Measurements from ENCODE around the gene RELL2. TPM values are rescaled to one million over a fixed set of nuclear protein-coding genes. Genes with fewer than 3 reads are reported as not detected.

Gene RELL2
- total RNA-seq, 2 donors from 2014 or later, result 3.1 to 6.2 TPM

DNA sequence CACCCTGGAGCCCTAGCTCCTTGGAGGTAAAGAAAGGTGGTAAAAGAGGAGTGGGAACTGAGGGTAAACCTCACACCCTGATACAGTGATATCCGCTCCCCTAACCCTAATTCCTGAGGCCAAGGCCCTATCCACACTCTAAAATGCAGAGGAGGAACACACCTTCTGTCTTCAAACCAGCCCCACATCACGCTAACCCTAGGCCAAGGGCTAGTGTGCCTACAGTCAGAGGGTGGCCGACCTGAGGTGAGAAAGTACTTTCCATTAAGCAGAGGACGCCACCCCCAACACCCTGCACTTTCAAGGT lies 738 bp upstream of the RELL2 start:
- 13% methylated on average over 4 of the region's 4 CpGs; no CpG with 5 or more reads in 1 of the 2 experiments for WGBS, 2 experiments (ENCODE audit: insufficient coverage in 1 of 2, insufficient read length in 1 of 2)
- H3K9me3 Mint-ChIP-seq, result no peaks in the 10 kb centered on the region
- Histone ChIP-seq H3K9ac (ENCODE audit: extremely low read depth, low read length, poor library complexity, severe bottlenecking) (peak overlapping the region; percentile 82), H3K9me3 (ENCODE audit: control insufficient read depth, low read length) (no peaks in the 10 kb centered on the region), H3K27ac (ENCODE audit: low read depth, low read length) (no peak overlapping the region), H3K36me3 (ENCODE audit: control insufficient read depth, insufficient read depth, low read length) (peaks cover 27% of the 10 kb centered on the region), H3K4me3 (ENCODE audit: low read length) (peak overlapping the region; percentile 96), H3K27me3 (ENCODE audit: control insufficient read depth, insufficient read depth, low read length, poor library complexity, severe bottlenecking) (peaks cover 12% of the 10 kb centered on the region), H3K4me1 (ENCODE audit: control insufficient read depth, insufficient read depth, low read length) (no peaks in the 10 kb centered on the region)
- peak overlapping the region; percentile 91 for H3K4me3 Mint-ChIP-seq
- H3K27ac Mint-ChIP-seq, result peak overlapping the region; percentile 93
- peaks cover 3% of the 10 kb centered on the region for H3K36me3 Mint-ChIP-seq (ENCODE audit: low read depth)
- DNase-seq, result no peak
- TF ChIP-seq, protein P1, sequence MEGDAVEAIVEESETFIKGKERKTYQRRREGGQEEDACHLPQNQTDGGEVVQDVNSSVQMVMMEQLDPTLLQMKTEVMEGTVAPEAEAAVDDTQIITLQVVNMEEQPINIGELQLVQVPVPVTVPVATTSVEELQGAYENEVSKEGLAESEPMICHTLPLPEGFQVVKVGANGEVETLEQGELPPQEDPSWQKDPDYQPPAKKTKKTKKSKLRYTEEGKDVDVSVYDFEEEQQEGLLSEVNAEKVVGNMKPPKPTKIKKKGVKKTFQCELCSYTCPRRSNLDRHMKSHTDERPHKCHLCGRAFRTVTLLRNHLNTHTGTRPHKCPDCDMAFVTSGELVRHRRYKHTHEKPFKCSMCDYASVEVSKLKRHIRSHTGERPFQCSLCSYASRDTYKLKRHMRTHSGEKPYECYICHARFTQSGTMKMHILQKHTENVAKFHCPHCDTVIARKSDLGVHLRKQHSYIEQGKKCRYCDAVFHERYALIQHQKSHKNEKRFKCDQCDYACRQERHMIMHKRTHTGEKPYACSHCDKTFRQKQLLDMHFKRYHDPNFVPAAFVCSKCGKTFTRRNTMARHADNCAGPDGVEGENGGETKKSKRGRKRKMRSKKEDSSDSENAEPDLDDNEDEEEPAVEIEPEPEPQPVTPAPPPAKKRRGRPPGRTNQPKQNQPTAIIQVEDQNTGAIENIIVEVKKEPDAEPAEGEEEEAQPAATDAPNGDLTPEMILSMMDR (conservative IDR thresholded peaks at IDR 0.05), result no peak
- peaks cover 6% of the 10 kb centered on the region for H3K27me3 Mint-ChIP-seq (ENCODE audit: insufficient read depth)
- H3K4me1 Mint-ChIP-seq, result peaks cover 15% of the 10 kb centered on the region

GRCh38 chr5:141637123-141637766 lies 448 bp downstream of the RELL2 start:
- H3K4me1 ChIP-seq (ENCODE audit: control insufficient read depth, insufficient read depth, low read length), result no peaks in the 10 kb centered on the region
- 0 to 1% methylated on average over 15 to 63 of the region's 63 CpGs for WGBS, 2 experiments (ENCODE audit: insufficient coverage in 1 of 2, insufficient read length in 1 of 2)
- no peaks in the 10 kb centered on the region for H3K9me3 ChIP-seq (ENCODE audit: control insufficient read depth, low read length)
- peak overlapping the region; percentile 91 for H3K4me3 Mint-ChIP-seq
- H3K27ac ChIP-seq (ENCODE audit: low read depth, low read length), result no peak overlapping the region
- H3K9me3 Mint-ChIP-seq, result no peaks in the 10 kb centered on the region
- peaks cover 19% of the 10 kb centered on the region for H3K4me1 Mint-ChIP-seq
- TF ChIP-seq, protein P1 (conservative IDR thresholded peaks at IDR 0.05), result no peak
- H3K27ac Mint-ChIP-seq, result no peak overlapping the region
- H3K36me3 ChIP-seq (ENCODE audit: control insufficient read depth, insufficient read depth, low read length), result peaks cover 24% of the 10 kb centered on the region
- H3K9ac ChIP-seq (ENCODE audit: extremely low read depth, low read length, poor library complexity, severe bottlenecking), result peak overlapping the region; percentile 11
- H3K4me3 ChIP-seq (ENCODE audit: low read length), result peak overlapping the region; percentile 96
- peaks cover 6% of the 10 kb centered on the region for H3K27me3 Mint-ChIP-seq (ENCODE audit: insufficient read depth)
- peaks cover 6% of the 10 kb centered on the region for H3K36me3 Mint-ChIP-seq (ENCODE audit: low read depth)
- DNase-seq, result peak; percentile 77
- peaks cover 12% of the 10 kb centered on the region for H3K27me3 ChIP-seq (ENCODE audit: control insufficient read depth, insufficient read depth, low read length, poor library complexity, severe bottlenecking)

DNA sequence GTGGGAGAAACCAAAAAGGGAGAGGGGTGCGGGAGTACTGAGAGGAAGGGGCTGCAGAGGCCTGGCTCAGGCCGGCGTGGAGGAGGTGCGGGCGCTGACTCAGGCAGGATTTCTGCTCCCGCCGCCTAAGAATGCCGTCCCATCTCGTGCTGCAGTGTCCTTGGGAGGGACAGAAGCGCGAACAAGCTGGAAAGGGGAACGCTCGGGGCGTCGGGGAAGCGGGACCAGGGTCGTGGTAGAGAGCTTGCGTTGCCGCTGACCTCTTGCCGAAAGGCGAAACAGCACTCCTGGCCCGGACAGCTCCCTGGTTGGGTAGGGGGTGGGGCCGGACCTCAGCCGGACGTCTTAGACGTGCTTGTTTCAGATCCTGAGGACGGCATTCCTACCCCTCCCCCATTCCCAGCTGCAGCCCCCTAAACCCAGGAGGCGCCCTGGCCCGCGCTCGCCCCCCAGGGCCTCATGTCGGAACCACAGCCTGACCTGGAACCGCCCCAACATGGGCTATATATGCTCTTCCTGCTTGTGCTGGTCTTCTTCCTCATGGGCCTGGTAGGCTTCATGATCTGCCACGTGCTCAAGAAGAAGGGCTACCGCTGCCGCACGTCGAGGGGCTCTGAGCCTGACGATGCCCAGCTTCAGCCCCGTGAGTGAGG lies 1.1 kb downstream of the RELL2 start:
- 10 to 23% methylated on average over 11 to 40 of the region's 40 CpGs for WGBS, 2 experiments (ENCODE audit: insufficient coverage in 1 of 2, insufficient read length in 1 of 2)
- Histone ChIP-seq H3K27me3 (ENCODE audit: control insufficient read depth, insufficient read depth, low read length, poor library complexity, severe bottlenecking) (peaks cover 12% of the 10 kb centered on the region), H3K27ac (ENCODE audit: low read depth, low read length) (no peak overlapping the region), H3K9me3 (ENCODE audit: control insufficient read depth, low read length) (no peaks in the 10 kb centered on the region), H3K36me3 (ENCODE audit: control insufficient read depth, insufficient read depth, low read length) (peaks cover 18% of the 10 kb centered on the region), H3K9ac (ENCODE audit: extremely low read depth, low read length, poor library complexity, severe bottlenecking) (peak overlapping the region; percentile 11), H3K4me1 (ENCODE audit: control insufficient read depth, insufficient read depth, low read length) (no peaks in the 10 kb centered on the region), H3K4me3 (ENCODE audit: low read length) (peak overlapping the region; percentile 96)
- Mint-ChIP-seq H3K27me3 (ENCODE audit: insufficient read depth) (peaks cover 6% of the 10 kb centered on the region), H3K27ac (no peak overlapping the region), H3K36me3 (ENCODE audit: low read depth) (peaks cover 6% of the 10 kb centered on the region), H3K9me3 (no peaks in the 10 kb centered on the region), H3K4me1 (peaks cover 19% of the 10 kb centered on the region), H3K4me3 (peak overlapping the region; percentile 91)
- DNase-seq, result peak; percentile 96
- TF ChIP-seq, protein P1 (conservative IDR thresholded peaks at IDR 0.05), result peak; percentile 63

Measured in endodermal cell (in vitro differentiated cells).